ENCODE results near the gene BCAT1.
A peak's percentile ranks its signal among the peaks of the same experiment; 100 is the strongest.

Gene BCAT1

DNA sequence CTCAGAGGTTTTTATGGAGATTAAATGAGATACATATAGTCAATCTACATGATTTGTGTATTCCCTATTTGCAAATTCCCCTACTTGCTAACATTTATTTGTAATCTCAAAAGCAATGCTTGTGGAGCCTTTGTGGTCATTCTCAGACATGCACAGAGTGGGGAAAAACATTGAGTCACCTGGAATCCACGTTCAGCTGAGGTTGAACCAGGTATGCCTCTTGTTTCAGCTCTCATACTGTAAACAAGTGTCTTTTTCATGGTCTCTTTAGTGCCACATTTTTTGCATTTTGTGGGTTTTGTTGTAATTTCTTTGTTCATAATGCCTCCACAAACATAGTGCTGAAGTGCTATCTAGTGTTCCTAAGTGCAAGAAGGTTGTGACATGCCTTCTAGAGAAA, 181.9 kb downstream of the BCAT1 start:
- Histone ChIP-seq H3K36me3 (replicated peaks in 1 of 2; ENCODE audit: control insufficient read depth in 2 of 2, insufficient read depth in 2 of 2, low read length in 2 of 2) (peaks cover 0 to 2% of the 10 kb centered on the region in 2 donors), H3K14ac (ENCODE audit: low read length) (no peak overlapping the region), H3K4me2 (ENCODE audit: insufficient read depth, low read length, poor library complexity, severe bottlenecking) (no peak overlapping the region), H3K23ac (ENCODE audit: low read depth, low read length, poor library complexity) (no peak overlapping the region), H4K91ac (ENCODE audit: low read depth, low read length, poor library complexity) (no peak overlapping the region), H2AK5ac (ENCODE audit: low read depth, low read length) (no peak overlapping the region), H3K9ac (ENCODE audit: low read depth, low read length, poor library complexity) (no peak overlapping the region), H2BK12ac (ENCODE audit: low read length) (no peak overlapping the region), H2BK120ac (ENCODE audit: low read depth, low read length) (no peak overlapping the region), H2BK5ac (ENCODE audit: low read length) (no peak overlapping the region), H4K8ac (ENCODE audit: low read depth, low read length) (no peak overlapping the region), H3K79me1 (ENCODE audit: low read depth, low read length) (no peaks in the 10 kb centered on the region), H2BK15ac (ENCODE audit: low read length) (no peak overlapping the region), H2AFZ (ENCODE audit: low read length) (no peak overlapping the region), H3K4ac (ENCODE audit: low read length) (no peak overlapping the region), H3K27me3 (ENCODE audit: control insufficient read depth in 3 of 3, insufficient read depth in 3 of 3, low read depth in 1 of 3, low read length in 3 of 3) (no peaks in the 10 kb centered on the region), H3K4me1 (ENCODE audit: control insufficient read depth in 2 of 2, insufficient read depth in 1 of 2, low read depth in 1 of 2, low read length in 2 of 2) (no peaks in the 10 kb centered on the region), H3K9me3 (replicated peaks in 1 of 2; ENCODE audit: control insufficient read depth in 2 of 2, insufficient read depth in 1 of 2, low read depth in 1 of 2, low read length in 2 of 2) (peaks cover 0 to 12% of the 10 kb centered on the region in 2 donors), H3K18ac (ENCODE audit: low read length) (no peak overlapping the region), H3K4me3 (ENCODE audit: low read length in 2 of 2) (no peak overlapping the region), H3K27ac (replicated peaks; ENCODE audit: low read length) (no peak overlapping the region)
- WGBS, 2 donors (ENCODE audit: extremely low coverage in 2 of 2, insufficient read length in 2 of 2, insufficient replicate concordance in 1 of 2), result no CpG with 5 or more reads among the region's 1 CpG
- no peak for DNase-seq (ENCODE audit: low spot score)

DNA sequence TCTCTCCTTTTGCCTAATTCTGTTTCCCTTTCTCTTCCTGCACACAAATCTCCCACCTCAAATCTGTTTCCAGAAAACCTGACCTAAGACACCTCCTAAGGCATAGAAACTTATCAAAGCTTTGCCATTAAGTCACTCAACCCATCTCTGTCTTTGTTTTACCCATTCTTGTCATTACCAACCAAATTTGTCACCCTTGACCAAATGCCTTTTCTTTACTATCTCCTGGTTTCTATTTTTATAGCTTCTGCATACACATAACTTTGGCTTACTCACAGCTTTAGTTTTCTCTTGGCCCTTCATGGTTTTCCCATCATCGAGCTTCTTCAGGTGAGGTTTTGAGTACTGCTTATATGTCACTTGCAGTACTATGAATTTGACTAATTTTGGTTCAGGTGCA, 184.2 kb downstream of the BCAT1 start:
- Histone ChIP-seq H3K4ac (ENCODE audit: low read length) (no peak overlapping the region), H3K4me1 (ENCODE audit: control insufficient read depth in 2 of 2, insufficient read depth in 1 of 2, low read depth in 1 of 2, low read length in 2 of 2) (peaks cover 6 to 13% of the 10 kb centered on the region in 2 donors), H3K18ac (ENCODE audit: low read length) (no peak overlapping the region), H2AK5ac (ENCODE audit: low read depth, low read length) (no peak overlapping the region), H3K27ac (replicated peaks; ENCODE audit: low read length) (no peak overlapping the region), H3K4me3 (ENCODE audit: low read length in 2 of 2) (no peak overlapping the region), H4K8ac (ENCODE audit: low read depth, low read length) (no peak overlapping the region), H2BK15ac (ENCODE audit: low read length) (no peak overlapping the region), H2BK12ac (ENCODE audit: low read length) (no peak overlapping the region), H3K36me3 (replicated peaks in 1 of 2; ENCODE audit: control insufficient read depth in 2 of 2, insufficient read depth in 2 of 2, low read length in 2 of 2) (peaks cover 0 to 2% of the 10 kb centered on the region in 2 donors), H2BK5ac (ENCODE audit: low read length) (no peak overlapping the region), H3K9me3 (replicated peaks in 1 of 2; ENCODE audit: control insufficient read depth in 2 of 2, insufficient read depth in 1 of 2, low read depth in 1 of 2, low read length in 2 of 2) (peaks cover 0 to 12% of the 10 kb centered on the region in 2 donors), H2BK120ac (ENCODE audit: low read depth, low read length) (no peak overlapping the region), H2AFZ (ENCODE audit: low read length) (no peak overlapping the region), H3K27me3 (ENCODE audit: control insufficient read depth in 3 of 3, insufficient read depth in 3 of 3, low read depth in 1 of 3, low read length in 3 of 3) (no peaks in the 10 kb centered on the region), H4K91ac (ENCODE audit: low read depth, low read length, poor library complexity) (no peak overlapping the region), H3K9ac (ENCODE audit: low read depth, low read length, poor library complexity) (no peak overlapping the region), H3K4me2 (ENCODE audit: insufficient read depth, low read length, poor library complexity, severe bottlenecking) (no peak overlapping the region), H3K14ac (ENCODE audit: low read length) (no peak overlapping the region), H3K23ac (ENCODE audit: low read depth, low read length, poor library complexity) (no peak overlapping the region), H3K79me1 (ENCODE audit: low read depth, low read length) (no peaks in the 10 kb centered on the region)
- no CpG with 5 or more reads among the region's 1 CpG for WGBS, 2 donors (ENCODE audit: extremely low coverage in 2 of 2, insufficient read length in 2 of 2, insufficient replicate concordance in 1 of 2)
- DNase-seq (ENCODE audit: low spot score), result no peak

DNA sequence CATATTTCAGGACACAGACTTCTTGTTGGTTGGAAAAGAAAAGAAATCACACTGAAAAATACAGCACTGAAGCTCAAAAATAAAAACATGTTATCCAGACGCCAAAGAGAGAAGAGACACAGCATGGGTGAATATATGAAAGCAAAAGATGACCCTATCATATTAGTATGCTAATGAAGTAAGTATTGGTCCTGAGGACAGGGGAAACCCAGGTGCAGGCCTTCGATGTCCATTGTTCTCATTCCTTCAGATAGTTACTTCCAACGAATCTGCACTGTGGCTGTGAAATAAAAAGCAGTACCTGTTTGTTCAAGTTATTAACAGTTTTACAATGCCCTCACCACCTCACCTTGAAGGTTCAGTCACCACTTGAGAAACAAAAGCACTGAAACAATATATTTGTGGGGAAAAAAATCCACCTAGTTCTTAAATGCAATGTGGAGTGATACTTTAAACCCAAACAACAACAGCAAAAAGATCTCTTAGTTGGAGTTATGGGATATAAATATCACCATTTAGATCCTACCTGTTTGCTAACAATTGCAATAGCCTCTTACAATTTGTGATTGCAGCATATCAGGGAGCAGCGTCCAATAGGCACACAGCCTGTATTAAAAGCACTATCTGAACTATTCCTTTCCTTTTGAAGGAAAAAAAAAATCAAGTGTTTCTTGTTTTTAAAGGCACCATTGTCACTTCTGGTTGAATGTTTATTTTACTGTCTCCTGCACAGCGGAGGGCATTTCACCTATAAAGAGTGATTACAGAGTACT, 188.1 kb downstream of the BCAT1 start:
- Histone ChIP-seq H2BK15ac (ENCODE audit: low read length) (no peak overlapping the region), H2AK5ac (ENCODE audit: low read depth, low read length) (no peak overlapping the region), H2BK12ac (ENCODE audit: low read length) (no peak overlapping the region), H3K79me1 (ENCODE audit: low read depth, low read length) (no peaks in the 10 kb centered on the region), H4K91ac (ENCODE audit: low read depth, low read length, poor library complexity) (no peak overlapping the region), H3K36me3 (replicated peaks in 1 of 2; ENCODE audit: control insufficient read depth in 2 of 2, insufficient read depth in 2 of 2, low read length in 2 of 2) (peaks cover 0 to 2% of the 10 kb centered on the region in 2 donors), H2BK120ac (ENCODE audit: low read depth, low read length) (no peak overlapping the region), H3K27me3 (ENCODE audit: control insufficient read depth in 3 of 3, insufficient read depth in 3 of 3, low read depth in 1 of 3, low read length in 3 of 3) (no peaks in the 10 kb centered on the region), H3K9me3 (replicated peaks in 1 of 2; ENCODE audit: control insufficient read depth in 2 of 2, insufficient read depth in 1 of 2, low read depth in 1 of 2, low read length in 2 of 2) (no peaks in the 10 kb centered on the region), H3K4me1 (ENCODE audit: control insufficient read depth in 2 of 2, insufficient read depth in 1 of 2, low read depth in 1 of 2, low read length in 2 of 2) (peaks cover 7 to 13% of the 10 kb centered on the region in 2 donors), H3K4ac (ENCODE audit: low read length) (no peak overlapping the region), H3K9ac (ENCODE audit: low read depth, low read length, poor library complexity) (no peak overlapping the region), H3K4me2 (ENCODE audit: insufficient read depth, low read length, poor library complexity, severe bottlenecking) (no peak overlapping the region), H3K18ac (ENCODE audit: low read length) (no peak overlapping the region), H2AFZ (ENCODE audit: low read length) (no peak overlapping the region), H3K4me3 (ENCODE audit: low read length in 2 of 2) (no peak overlapping the region), H3K27ac (replicated peaks; ENCODE audit: low read length) (peak overlapping the region; percentile 35), H2BK5ac (ENCODE audit: low read length) (no peak overlapping the region), H4K8ac (ENCODE audit: low read depth, low read length) (no peak overlapping the region), H3K14ac (ENCODE audit: low read length) (no peak overlapping the region), H3K23ac (ENCODE audit: low read depth, low read length, poor library complexity) (no peak overlapping the region)
- no CpG with 5 or more reads among the region's 5 CpGs for WGBS, 2 donors (ENCODE audit: extremely low coverage in 2 of 2, insufficient read length in 2 of 2, insufficient replicate concordance in 1 of 2)
- DNase-seq (ENCODE audit: low spot score), result no peak

DNA sequence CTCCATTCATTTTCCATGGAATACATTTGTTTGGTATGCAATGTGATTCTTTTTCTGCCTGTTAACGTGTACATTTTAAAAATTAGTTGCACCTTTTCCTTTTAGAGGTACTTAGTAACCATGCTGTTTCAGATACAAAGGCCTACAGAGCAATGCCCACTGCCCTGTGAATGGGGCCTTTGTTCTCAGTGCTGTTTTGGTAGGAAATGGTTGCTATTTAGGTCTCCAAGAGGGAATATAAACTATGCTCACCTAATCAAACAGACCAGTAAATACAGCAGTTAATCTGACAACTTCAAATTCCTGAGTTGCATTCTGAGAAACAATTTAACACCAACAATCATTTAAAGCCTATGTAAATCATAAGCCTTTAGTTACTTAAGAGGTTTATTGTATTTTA, 188.7 kb downstream of the BCAT1 start:
- no peak overlapping the region for H3K4me2 ChIP-seq (ENCODE audit: insufficient read depth, low read length, poor library complexity, severe bottlenecking)
- H3K36me3 ChIP-seq (replicated peaks in 1 of 2; ENCODE audit: control insufficient read depth in 2 of 2, insufficient read depth in 2 of 2, low read length in 2 of 2), result peaks cover 0 to 2% of the 10 kb centered on the region in 2 donors
- no peaks in the 10 kb centered on the region for H3K27me3 ChIP-seq (ENCODE audit: control insufficient read depth in 3 of 3, insufficient read depth in 3 of 3, low read depth in 1 of 3, low read length in 3 of 3)
- no peak overlapping the region for H4K8ac ChIP-seq (ENCODE audit: low read depth, low read length)
- no peaks in the 10 kb centered on the region for H3K9me3 ChIP-seq (replicated peaks in 1 of 2; ENCODE audit: control insufficient read depth in 2 of 2, insufficient read depth in 1 of 2, low read depth in 1 of 2, low read length in 2 of 2)
- no peak overlapping the region for H3K18ac ChIP-seq (ENCODE audit: low read length)
- H3K4me3 ChIP-seq (ENCODE audit: low read length in 2 of 2), result no peak overlapping the region
- no peak for DNase-seq (ENCODE audit: low spot score)
- H4K91ac ChIP-seq (ENCODE audit: low read depth, low read length, poor library complexity), result no peak overlapping the region
- no peak overlapping the region for H2BK5ac ChIP-seq (ENCODE audit: low read length)
- no peaks in the 10 kb centered on the region for H3K79me1 ChIP-seq (ENCODE audit: low read depth, low read length)
- H3K23ac ChIP-seq (ENCODE audit: low read depth, low read length, poor library complexity), result no peak overlapping the region
- H3K4me1 ChIP-seq (ENCODE audit: control insufficient read depth in 2 of 2, insufficient read depth in 1 of 2, low read depth in 1 of 2, low read length in 2 of 2), result peaks cover 7 to 13% of the 10 kb centered on the region in 2 donors
- no peak overlapping the region for H3K4ac ChIP-seq (ENCODE audit: low read length)
- WGBS, 2 donors (ENCODE audit: extremely low coverage in 2 of 2, insufficient read length in 2 of 2, insufficient replicate concordance in 1 of 2), result no CpG with 5 or more reads among the region's 1 CpG
- no peak overlapping the region for H3K14ac ChIP-seq (ENCODE audit: low read length)
- H2BK120ac ChIP-seq (ENCODE audit: low read depth, low read length), result no peak overlapping the region
- no peak overlapping the region for H2AFZ ChIP-seq (ENCODE audit: low read length)
- no peak overlapping the region for H2BK12ac ChIP-seq (ENCODE audit: low read length)
- no peak overlapping the region for H2BK15ac ChIP-seq (ENCODE audit: low read length)
- H3K27ac ChIP-seq (replicated peaks; ENCODE audit: low read length), result peak overlapping the region; percentile 37
- no peak overlapping the region for H2AK5ac ChIP-seq (ENCODE audit: low read depth, low read length)
- H3K9ac ChIP-seq (ENCODE audit: low read depth, low read length, poor library complexity), result no peak overlapping the region

Data from neuronal stem cell (in vitro differentiated cells).